ACHN (cell line): ENCODE data around the gene USP22.

Experiments
- DNase-seq: peaks from one replicate; pipeline ENCODE4 v3.0.0-alpha.2; 2015
- in situ Hi-C: cut with HindIII; loops from 2 replicates; pipeline ENCODE4 v1.10.0; 2017; ENCODE audit warnings: low sequenced_read_pairs, low pct_ligation_motif_present, low pct_unique_long_range_greater_than_20kb

The USP22 gene

GRCh38 chr17:21008160-21008915, 34.5 kb downstream of the USP22 start:
- in situ Hi-C loops, result no loop called here
- DNase-seq, result no peak

DNA sequence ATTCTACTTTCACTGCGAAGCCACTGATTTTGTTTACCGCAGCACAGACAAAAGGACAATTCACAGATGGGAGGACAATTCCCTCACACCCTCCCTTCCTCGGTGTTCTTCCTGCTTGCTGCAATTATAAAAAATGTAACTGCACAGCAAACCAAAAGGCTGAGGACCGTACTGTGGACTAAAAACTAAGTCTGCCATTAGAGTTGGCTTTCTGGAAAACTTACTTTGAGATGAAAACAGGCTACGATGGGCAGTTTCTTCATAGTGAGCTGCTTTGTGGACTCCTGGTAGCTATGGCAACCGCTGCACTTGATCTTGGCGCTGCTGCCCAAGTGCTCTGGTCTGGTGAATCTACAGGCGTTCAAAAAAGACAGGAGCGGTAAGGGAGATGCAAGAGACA, 35.2 kb downstream of the USP22 start:
- DNase-seq, result no peak
- in situ Hi-C loops, result no loop called here

- in situ Hi-C loops, result no loop called here
- no peak for DNase-seq
Observed at GRCh38 chr17:21005803-21006202, 37.0 kb downstream of the USP22 start.

GRCh38 chr17:21005367-21005766, 37.4 kb downstream of the USP22 start:
- DNase-seq, result no peak
- in situ Hi-C loops, result no loop called here

- in situ Hi-C loops, result no loop called here
- no peak for DNase-seq
Observed at GRCh38 chr17:21004016-21004930, 38.5 kb downstream of the USP22 start.

DNA sequence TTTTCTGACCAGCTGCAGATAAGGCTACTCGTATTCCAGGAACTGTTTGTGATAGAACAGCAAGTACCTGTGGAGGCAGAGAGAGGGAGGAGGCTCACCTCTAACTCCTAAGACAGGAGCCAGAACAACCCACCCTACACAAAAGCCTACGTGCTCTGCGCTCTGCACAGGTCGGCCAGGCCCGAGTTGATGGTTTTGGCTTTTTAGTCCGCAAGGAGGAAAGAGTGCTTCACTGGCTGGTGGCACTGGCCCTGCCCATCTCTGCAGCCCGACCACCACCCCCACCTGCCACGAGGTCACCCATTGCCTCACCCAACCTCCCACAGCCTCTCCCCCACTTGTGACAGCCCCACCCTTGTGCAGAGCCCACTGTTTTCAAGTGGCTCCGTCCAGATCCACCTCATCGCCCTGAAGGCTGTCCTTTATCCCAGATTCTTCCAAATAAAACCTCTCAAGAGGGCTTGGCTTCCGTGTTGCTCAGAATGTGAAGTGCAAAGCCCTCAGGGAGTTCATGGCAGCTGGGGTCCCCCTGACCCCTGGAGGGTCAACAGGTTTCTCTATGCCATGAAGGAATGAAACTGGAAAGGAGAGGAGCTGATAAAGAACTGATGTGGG, 39.7 kb downstream of the USP22 start:
- no peak for DNase-seq
- in situ Hi-C loops, result no loop called here

DNA sequence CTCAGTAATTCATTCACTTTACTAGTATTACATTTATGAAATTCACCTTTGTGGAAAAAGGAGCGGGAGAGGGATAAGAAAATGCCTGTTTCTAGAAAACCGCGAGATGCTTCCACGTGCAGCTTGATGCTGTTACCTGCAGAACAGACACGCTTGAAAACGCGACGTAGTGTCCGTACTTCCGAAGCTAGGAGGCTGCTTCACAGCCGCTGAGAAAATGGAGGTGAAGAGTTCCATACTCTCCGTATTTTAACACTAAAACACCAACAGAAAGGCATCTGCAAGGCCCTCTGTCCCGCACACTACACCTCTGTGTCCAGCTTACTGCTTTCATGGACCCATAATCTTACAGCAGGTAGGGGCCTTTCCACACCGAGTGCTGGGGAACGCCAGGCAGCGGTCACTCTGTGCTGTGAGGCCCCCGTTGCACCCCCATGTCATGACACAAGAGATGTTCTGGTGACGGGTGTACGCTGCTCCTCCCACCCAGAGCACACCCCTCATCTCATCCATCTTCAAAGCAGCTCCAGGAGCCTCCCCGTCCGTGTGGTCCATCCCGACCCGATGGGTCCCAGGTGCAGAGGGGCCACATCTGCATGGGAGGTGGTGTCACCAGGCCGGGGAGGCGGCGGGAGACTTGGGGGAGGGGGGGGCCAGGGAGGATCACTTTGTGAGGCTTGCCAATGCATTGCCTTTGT, 40.4 kb downstream of the USP22 start:
- no peak for DNase-seq
- in situ Hi-C loops, result no loop called here

GRCh38 chr17:21001813-21002221, 41.0 kb downstream of the USP22 start:
- in situ Hi-C loops, result no loop called here
- no peak for DNase-seq

DNA sequence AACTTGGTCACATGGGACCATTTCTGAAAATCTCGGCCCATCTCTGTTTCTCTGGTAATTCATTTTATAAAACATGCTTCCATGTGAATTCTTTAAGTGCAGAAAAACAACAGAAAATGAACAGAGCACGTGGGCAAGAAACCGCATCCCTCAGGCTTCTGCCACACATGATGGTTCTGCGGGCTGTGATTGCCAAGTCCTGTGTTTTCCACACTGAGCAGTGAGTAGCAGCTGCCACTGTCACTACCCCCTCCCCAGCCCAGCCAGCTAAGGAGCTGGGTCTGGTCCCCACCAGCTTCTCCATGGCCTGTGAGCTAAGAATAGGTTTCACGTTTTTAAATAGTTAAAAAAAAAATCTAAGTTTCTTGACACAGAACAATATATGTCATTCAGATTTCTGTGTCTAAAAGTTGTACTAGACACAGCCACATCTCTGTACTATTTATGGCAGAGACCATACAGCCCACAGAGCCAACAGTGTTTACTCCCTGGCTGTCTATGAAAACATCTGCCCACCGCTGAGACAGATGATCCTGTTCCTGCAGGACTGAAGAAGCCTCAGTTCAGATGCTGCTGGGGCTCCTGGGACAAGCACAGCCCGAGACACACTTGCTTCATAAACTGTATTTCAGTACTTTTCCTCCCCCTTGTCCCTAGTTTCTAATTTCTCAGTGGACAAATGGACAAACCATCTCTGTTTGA, 41.5 kb downstream of the USP22 start:
- in situ Hi-C loops, result no loop called here
- no peak for DNase-seq

DNA sequence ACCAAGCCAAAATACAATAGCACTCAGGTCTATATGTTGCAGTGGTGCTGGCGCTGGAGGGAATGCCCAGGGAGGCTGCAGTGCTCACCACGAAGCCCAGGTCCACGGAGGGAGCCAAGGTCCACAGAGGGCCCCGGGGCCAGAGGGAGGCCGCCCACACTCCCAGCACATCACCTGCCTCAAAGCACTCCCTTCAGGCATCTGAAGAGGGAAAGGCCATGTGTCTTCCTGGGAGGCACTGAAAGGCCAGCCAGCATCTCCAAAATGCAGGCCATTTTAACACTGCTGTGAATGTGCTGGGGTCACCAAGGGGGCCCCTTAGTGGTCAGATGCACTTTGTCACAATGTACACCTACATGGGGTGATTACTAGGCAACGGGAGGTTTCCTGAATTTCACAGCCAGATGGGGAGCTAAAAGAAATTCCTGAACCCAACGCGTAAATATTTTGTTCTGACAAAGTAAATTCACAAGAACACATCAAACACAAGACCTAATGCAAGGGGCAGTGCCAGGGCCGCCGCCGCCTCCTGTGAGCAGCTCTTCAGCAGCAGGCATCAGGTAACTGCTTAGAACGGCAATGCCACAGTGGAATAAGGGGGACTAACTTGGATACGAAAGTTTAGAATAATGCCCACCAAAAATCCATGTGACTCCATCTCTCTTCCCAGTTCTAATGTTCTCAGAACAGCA, 42.8 kb downstream of the USP22 start:
- DNase-seq, result no peak
- in situ Hi-C loops, result no loop called here

DNA sequence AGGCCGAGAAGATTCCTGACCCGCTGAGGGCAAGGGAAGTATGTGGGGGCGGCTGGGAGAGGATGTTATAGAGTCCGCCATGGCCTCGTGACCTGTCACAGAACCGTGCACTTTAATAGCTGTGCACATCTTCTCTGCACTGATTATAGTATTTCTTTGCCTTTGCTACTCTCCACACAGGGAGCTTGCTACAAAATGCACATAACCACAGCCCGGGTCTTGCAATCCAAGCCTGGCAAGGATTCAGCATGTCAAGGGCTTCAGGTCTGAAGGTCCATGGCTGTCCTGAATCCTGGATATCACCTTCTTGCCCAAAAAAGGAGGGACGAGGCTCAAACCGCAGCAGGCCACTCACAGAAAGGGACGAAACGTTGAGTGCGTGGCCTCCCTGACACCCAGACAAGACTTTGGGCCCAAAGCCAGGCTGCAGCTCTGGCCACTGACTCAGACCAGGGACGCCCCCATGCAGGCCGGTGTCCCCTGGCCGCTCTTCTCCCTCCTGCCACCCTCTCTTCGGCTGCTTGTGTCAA, 43.7 kb downstream of the USP22 start:
- DNase-seq, result no peak
- in situ Hi-C loops, result no loop called here

DNA sequence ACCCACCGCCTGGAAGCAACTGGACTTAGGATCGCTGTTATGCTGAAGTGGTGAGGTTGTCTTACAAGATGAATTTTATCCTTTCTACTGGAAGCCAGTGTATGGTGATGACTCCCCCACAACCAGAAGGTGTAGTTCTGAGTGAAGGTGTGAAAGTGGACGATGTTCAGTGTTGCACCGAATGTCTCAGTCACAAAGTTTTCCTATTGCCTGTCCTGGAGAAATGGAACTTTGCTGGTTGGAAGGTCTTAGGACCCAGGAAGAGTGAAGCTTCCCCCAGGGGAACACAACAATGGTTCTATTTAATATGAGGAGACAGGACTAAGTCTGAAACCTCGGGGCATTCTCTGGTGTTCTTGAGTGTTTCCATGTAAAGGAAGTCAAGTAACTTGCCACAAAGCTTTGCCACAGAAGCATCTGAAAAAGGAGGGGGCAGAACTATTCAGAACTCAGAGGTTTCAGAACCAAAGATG, 44.2 kb downstream of the USP22 start:
- in situ Hi-C loops, result no loop called here

GRCh38 chr17:20997711-20998570, 44.9 kb downstream of the USP22 start:
- DNase-seq, result no peak
- in situ Hi-C loops, result no loop called here

More for the DNA sequence above, 44.2 kb downstream of the USP22 start:
- DNase-seq, result no peak

- in situ Hi-C loops, result no loop called here
- DNase-seq, result no peak
Observed at GRCh38 chr17:20996724-20997615, 45.8 kb downstream of the USP22 start.

- DNase-seq, result no peak
- in situ Hi-C loops, result no loop called here
Observed at GRCh38 chr17:20995873-20996723, 46.7 kb downstream of the USP22 start.
